Adipocyte (in vitro differentiated cells): Measurements from ENCODE around the gene YBX3.

Experiments used
- DNase-seq: peaks from one replicate; pipeline ENCODE4 v3.0.0-alpha.2; 2015; ENCODE audit warnings: low read depth
- H3K27me3 ChIP-seq: replicated peaks from 2 replicates; pipeline ENCODE4 v1.7.0; 2013; ENCODE audit warnings: mild to moderate bottlenecking, low read length, moderate library complexity; ENCODE audit not compliant: control insufficient read depth, insufficient read depth
- H3K36me3 ChIP-seq: 2 replicates; pipeline ENCODE4 v1.7.0; 2013; ENCODE audit warnings: low read length, mild to moderate bottlenecking, moderate library complexity; ENCODE audit not compliant: control insufficient read depth, insufficient read depth, severe bottlenecking
- H3K4me1 ChIP-seq: 2 replicates; pipeline ENCODE4 v1.7.0; 2013; ENCODE audit warnings: mild to moderate bottlenecking, low read length, moderate library complexity; ENCODE audit not compliant: control insufficient read depth, insufficient read depth
- H3K4me3 ChIP-seq: 2 replicates; pipeline ENCODE4 v1.7.0; 2013; ENCODE audit warnings: mild to moderate bottlenecking, low read length, moderate library complexity
- H3K9ac ChIP-seq: 2 replicates; pipeline ENCODE4 v1.7.0; 2013; ENCODE audit warnings: mild to moderate bottlenecking, low read length, moderate library complexity
- H3K9me3 ChIP-seq: 2 replicates; pipeline ENCODE4 v1.7.0; 2013; ENCODE audit warnings: mild to moderate bottlenecking, low read length, moderate library complexity; ENCODE audit not compliant: control insufficient read depth

YBX3 gene

DNA sequence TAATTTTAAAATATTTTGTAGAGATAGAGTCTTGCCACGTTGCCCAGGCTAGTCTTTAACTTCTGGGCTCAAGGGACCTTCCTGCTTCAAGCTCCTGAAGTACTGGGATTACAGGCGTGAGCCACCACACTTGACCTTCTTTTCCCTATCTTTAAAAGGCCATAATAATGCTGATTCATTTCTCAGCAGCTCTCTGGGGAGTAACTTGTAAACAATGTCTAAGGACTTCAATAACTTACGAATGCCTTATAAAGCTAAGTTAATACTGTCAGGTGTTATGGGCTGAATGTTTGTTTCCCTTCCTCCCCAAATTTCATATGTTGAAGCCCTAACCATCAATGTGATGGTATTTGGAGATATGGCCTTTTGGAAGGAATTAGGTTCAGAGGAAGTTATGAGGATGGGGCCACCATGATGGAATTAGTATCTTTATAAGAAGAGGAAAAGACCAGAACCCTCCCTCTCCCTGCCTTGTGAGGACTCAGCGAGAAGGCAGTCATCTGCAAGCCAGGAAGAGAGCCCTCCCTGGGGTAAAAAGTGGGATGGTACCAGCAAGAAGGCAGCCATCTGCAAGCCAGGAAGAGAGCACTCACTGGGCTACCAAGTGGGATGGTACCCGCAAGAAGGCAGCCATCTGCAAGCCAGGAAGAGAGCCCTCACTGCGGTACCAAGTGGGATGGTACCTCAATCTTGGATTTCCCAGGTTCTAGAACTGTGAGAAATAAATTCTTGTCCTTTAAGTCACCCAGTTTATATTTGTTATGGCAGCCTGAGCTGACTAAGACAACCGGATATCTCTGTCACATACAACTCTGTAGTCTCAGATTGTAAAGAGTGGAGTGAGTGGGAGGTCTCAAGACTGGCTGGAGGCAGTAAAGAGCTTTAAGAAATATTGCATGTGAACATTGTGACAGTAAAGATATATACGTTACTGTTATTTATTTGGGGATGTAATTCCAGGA, 16.3 kb upstream of the YBX3 start:
- peaks cover 9% of the 10 kb centered on the region for H3K27me3 ChIP-seq
- no peaks in the 10 kb centered on the region for H3K9me3 ChIP-seq
- no peaks in the 10 kb centered on the region for H3K36me3 ChIP-seq
- no peak for DNase-seq
- no peak overlapping the region for H3K9ac ChIP-seq
- no peak overlapping the region for H3K4me3 ChIP-seq
- no peaks in the 10 kb centered on the region for H3K4me1 ChIP-seq

DNA sequence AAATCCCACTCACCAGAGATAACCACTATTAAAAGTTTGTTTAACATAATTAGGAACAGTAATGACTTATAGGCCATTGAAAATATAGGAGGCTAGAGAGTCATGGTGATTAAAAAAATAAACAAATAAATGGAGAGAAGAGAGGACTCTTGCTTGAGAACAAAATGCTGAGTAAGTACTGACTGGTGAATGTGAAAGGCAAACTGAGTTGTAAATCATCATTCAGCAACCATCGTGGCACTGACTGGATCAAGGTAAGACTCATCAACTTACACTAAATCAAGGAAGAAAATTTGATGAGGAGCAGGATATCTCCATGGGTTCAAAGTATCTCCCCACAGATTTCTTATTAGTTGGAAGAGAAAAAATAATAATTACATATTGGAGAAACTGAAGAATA, 14.1 kb upstream of the YBX3 start:
- no peak overlapping the region for H3K9ac ChIP-seq
- H3K4me3 ChIP-seq, result no peak overlapping the region
- DNase-seq, result no peak
- no peaks in the 10 kb centered on the region for H3K36me3 ChIP-seq
- no peaks in the 10 kb centered on the region for H3K9me3 ChIP-seq
- H3K4me1 ChIP-seq, result no peaks in the 10 kb centered on the region
- H3K27me3 ChIP-seq, result peaks cover 14% of the 10 kb centered on the region

DNA sequence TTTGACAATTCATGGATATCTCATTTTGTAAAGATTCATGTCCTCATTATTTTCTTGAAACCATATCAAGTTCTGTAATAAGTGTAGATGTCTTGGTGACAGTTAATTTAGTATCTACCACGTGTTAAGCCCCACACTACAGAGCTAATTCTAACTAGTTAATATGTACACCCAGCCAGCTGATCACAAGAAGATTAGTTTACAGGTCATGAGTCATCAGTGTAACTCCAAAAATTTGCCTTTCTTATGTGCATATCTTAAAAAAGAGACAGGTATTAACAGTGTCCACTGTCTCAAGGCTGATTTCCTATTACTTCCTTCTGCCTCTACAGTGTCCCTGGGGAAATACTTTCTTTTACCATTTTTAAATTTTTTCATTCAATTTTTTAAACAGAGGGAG, 13.3 kb upstream of the YBX3 start:
- Histone ChIP-seq H3K4me1 (no peaks in the 10 kb centered on the region), H3K4me3 (no peak overlapping the region), H3K36me3 (no peaks in the 10 kb centered on the region), H3K27me3 (peaks cover 14% of the 10 kb centered on the region), H3K9me3 (no peaks in the 10 kb centered on the region), H3K9ac (no peak overlapping the region)
- DNase-seq, result no peak

DNA sequence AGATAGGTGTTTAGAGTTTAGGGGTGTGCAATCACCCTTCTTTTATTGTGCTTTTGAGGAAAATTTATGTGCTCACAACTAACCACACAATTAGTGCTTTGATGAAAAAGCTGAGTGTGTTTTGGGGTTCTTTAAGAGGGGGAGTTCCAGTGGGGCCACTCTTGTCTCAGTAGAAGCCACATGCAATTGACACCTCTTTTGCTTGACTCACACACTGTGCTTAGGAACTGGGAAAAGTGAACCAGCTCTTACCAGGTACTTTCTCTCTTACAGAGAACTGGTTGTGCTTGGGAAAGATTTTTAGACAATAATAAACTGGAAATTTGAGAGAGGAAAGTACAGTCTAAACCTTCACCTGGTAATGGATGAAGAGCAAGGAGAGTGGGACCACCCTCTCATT, 12.3 kb upstream of the YBX3 start:
- Histone ChIP-seq H3K9me3 (no peaks in the 10 kb centered on the region), H3K9ac (no peak overlapping the region), H3K27me3 (peaks cover 14% of the 10 kb centered on the region), H3K4me1 (no peaks in the 10 kb centered on the region), H3K4me3 (no peak overlapping the region), H3K36me3 (no peaks in the 10 kb centered on the region)
- DNase-seq, result no peak

DNA sequence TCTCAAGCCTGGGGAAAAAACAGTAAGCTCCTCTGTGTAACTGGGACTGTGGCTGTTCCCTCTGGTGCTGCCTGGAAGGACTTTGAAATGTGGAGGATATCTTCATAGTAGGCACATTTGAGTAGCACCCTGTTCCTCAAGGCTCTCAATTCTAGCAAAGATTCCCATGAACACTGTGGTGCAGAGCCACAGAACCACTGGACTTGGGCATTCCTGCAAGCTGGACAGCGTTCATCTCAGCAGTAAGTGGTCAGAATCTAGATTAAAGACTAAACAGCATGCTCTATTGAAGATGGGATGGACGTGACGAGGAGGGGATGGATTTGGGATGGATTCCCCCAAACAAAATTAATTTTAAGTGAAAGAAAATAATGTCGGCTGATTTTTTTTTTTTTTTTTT, 9.4 kb upstream of the YBX3 start:
- no peak overlapping the region for H3K4me3 ChIP-seq
- no peaks in the 10 kb centered on the region for H3K36me3 ChIP-seq
- H3K27me3 ChIP-seq, result peaks cover 14% of the 10 kb centered on the region
- no peaks in the 10 kb centered on the region for H3K4me1 ChIP-seq
- no peak for DNase-seq
- H3K9me3 ChIP-seq, result no peaks in the 10 kb centered on the region
- no peak overlapping the region for H3K9ac ChIP-seq

DNA sequence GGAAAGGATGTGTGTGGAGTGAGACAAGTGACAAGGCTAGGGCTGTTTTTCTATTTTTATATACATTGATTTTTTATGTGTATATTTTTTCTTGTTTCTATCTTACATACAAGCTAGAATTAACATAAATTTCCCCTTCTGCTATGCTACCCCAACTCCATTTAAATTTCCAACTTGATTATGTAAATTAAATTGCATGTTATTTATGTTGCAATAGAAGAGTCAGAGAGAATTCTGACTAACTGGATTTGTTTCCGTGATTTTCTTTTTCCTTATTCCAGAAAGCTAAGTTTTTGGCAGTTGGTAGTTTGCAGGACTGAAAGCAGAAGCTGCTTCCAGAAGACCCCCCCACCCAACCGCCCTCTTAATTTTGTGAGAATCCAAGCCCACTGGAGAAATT, 8.9 kb upstream of the YBX3 start:
- H3K27me3 ChIP-seq, result peaks cover 14% of the 10 kb centered on the region
- no peak overlapping the region for H3K4me3 ChIP-seq
- H3K36me3 ChIP-seq, result no peaks in the 10 kb centered on the region
- DNase-seq, result no peak
- no peaks in the 10 kb centered on the region for H3K9me3 ChIP-seq
- no peaks in the 10 kb centered on the region for H3K4me1 ChIP-seq
- H3K9ac ChIP-seq, result no peak overlapping the region

DNA sequence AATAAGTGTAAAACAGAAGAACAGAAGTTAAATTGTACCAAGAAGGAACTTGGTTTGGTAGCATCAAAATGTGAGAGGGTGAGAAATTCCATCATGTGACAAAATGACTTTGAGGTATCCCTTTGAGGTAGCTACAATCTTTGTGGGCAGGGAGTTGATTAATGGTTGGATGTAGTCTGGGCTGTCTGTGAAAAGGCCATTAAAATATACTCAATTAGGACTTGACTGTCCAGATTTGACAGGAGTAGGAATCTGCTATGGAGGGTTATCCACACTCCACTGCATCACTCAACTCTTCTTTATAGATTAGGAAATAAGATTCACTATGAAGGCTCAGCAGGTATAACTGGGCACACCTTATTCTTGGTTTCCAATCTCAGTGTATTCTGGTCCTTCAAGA, 7.4 kb upstream of the YBX3 start:
- Histone ChIP-seq H3K4me3 (no peak overlapping the region), H3K9me3 (no peaks in the 10 kb centered on the region), H3K9ac (no peak overlapping the region), H3K27me3 (peaks cover 14% of the 10 kb centered on the region), H3K36me3 (no peaks in the 10 kb centered on the region), H3K4me1 (no peaks in the 10 kb centered on the region)
- no peak for DNase-seq

DNA sequence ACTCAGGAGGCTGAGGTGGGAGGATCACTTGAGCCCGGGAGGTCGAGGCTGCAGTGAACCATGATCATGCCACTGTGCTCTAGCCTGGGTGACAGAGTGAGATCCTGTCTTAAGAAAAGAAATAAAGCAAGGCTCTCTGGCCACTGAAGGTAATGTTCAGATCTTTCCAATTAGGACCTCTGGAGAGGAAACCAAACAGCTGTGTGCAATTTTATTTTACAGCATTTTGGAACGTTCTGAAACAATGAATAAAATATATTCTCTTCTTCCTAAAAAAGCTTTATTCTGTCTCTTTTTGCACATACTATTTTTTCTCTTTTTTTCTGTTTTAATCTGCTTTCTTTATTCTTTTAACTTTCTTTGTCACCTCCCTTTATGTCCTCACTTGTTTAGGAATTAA, 5.0 kb upstream of the YBX3 start:
- H3K9ac ChIP-seq, result no peak overlapping the region
- H3K36me3 ChIP-seq, result no peaks in the 10 kb centered on the region
- H3K4me3 ChIP-seq, result no peak overlapping the region
- H3K4me1 ChIP-seq, result peaks cover 12% of the 10 kb centered on the region
- H3K9me3 ChIP-seq, result no peaks in the 10 kb centered on the region
- H3K27me3 ChIP-seq, result no peaks in the 10 kb centered on the region
- no peak for DNase-seq

DNA sequence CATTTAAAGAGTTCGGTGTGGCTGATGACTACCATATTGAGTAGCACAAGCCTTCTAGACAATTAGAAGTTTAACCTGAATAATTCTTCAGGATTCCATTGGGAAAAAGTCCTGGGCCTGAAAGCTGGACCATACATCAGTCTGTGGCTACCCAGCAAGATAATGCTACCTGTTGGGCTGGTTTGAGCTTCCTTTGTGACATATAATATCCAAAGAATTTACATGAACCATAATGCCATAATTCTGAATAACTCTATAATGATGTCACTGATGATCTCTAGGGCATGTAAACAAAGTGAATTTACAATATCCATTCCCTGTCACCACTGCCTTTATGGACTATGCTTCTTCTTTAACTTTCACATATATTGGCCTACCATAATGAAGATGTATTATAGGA, 3.8 kb upstream of the YBX3 start:
- Histone ChIP-seq H3K27me3 (no peaks in the 10 kb centered on the region), H3K9me3 (no peaks in the 10 kb centered on the region), H3K9ac (no peak overlapping the region), H3K4me3 (no peak overlapping the region), H3K36me3 (no peaks in the 10 kb centered on the region), H3K4me1 (peaks cover 12% of the 10 kb centered on the region)
- DNase-seq, result no peak

DNA sequence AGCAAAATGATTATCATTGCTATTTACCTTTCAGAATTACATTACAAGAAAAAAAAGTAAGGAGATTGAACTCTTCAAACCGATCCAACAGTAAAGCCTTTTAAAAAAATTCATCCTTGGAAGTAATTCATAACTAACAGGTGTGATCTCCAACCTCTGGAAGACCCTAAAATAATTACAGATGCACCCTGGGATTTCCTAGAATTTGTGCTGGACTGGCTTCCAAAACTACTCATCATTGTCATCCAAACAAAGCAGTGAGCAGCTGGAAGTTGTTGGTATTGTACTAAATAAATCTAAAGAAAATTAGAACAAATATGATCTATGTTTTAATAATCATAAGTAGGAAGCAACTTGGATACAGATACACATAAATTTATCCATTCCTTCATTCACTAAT, 1.9 kb upstream of the YBX3 start:
- H3K36me3 ChIP-seq, result no peaks in the 10 kb centered on the region
- peaks cover 24% of the 10 kb centered on the region for H3K4me1 ChIP-seq
- no peak overlapping the region for H3K9ac ChIP-seq
- H3K9me3 ChIP-seq, result no peaks in the 10 kb centered on the region
- no peak overlapping the region for H3K4me3 ChIP-seq
- no peaks in the 10 kb centered on the region for H3K27me3 ChIP-seq
- no peak for DNase-seq

DNA sequence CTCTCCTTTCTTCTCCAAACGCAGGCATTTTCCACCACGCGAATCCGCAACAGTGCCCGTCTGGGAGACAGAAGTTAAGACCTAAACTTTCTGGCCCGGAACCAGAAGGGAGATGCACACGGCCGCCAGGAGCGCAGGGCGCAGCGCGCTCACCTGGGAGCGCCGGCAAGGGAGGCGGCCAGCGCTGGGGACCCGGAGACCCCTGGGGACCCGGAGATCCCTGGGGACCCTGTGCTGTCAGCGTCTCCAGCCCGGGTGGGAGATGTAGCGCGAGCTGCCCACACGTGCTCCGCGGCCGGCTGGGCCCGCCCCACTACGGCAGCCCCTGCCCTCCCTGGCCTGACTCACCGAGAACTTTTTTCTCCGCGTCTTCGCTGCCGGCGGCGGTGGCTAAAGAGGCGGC, 620 bp downstream of the YBX3 start:
- DNase-seq, result peak; percentile 78
- H3K4me1 ChIP-seq, result peaks cover 49% of the 10 kb centered on the region
- no peaks in the 10 kb centered on the region for H3K36me3 ChIP-seq
- H3K9me3 ChIP-seq, result no peaks in the 10 kb centered on the region
- H3K9ac ChIP-seq, result peak overlapping the region; percentile 94
- H3K27me3 ChIP-seq, result no peaks in the 10 kb centered on the region
- peak overlapping the region; percentile 90 for H3K4me3 ChIP-seq
